Measurements from ENCODE around the gene SAFB. TPM values are rescaled to one million over a fixed set of nuclear protein-coding genes. Genes with fewer than 3 reads are reported as not detected.

SAFB gene
- total RNA-seq, 1 donor from 2014 or later: 65.1 TPM

DNA sequence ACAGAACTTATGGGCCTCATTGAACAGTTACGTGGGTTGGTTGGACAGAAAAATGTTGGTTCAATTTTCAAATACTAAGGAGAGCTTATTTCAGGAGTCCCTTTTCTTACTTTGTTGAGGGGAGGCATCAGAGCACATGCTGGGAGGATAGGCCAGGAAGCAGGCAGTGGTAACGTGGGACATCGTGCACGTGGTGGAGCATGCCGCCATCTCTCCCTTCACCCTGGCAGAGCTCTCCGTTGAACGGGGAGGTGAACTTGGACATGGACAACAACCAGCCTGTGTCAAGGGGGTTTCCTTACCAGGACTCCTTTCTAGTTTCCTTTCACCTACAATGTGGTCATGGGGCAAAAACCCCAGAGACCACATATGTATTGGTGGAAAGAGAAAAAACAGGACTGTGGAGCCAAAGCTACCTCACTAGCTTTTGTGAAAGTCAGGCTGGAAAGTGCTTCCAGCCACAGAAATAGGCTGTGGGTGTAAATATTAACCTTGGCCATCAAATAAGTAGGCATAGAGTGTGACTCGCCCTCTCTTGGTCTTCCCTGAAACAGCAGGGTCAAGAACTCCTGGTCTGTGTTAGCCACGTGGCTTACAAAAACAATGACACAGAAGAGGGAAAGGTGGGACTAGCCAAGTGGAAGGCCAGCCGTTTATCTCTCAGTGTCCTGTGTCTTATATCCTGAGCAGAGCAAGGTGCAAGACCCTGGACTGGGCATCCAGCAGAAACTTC, 43.1 kb downstream of the SAFB start:
- no peak for FAIRE-seq
- TF ChIP-seq, protein P1, sequence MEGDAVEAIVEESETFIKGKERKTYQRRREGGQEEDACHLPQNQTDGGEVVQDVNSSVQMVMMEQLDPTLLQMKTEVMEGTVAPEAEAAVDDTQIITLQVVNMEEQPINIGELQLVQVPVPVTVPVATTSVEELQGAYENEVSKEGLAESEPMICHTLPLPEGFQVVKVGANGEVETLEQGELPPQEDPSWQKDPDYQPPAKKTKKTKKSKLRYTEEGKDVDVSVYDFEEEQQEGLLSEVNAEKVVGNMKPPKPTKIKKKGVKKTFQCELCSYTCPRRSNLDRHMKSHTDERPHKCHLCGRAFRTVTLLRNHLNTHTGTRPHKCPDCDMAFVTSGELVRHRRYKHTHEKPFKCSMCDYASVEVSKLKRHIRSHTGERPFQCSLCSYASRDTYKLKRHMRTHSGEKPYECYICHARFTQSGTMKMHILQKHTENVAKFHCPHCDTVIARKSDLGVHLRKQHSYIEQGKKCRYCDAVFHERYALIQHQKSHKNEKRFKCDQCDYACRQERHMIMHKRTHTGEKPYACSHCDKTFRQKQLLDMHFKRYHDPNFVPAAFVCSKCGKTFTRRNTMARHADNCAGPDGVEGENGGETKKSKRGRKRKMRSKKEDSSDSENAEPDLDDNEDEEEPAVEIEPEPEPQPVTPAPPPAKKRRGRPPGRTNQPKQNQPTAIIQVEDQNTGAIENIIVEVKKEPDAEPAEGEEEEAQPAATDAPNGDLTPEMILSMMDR (IDR thresholded peaks at IDR 0.05; ENCODE audit: insufficient read depth, low read depth, low read length): peak; percentile 22
- no peak for TF ChIP-seq EZH2 (IDR thresholded peaks at IDR 0.05; ENCODE audit: insufficient read depth, low read length)
- H3K4me3 ChIP-seq (ENCODE audit: insufficient read depth, low read depth, low read length): no peak overlapping the region

DNA sequence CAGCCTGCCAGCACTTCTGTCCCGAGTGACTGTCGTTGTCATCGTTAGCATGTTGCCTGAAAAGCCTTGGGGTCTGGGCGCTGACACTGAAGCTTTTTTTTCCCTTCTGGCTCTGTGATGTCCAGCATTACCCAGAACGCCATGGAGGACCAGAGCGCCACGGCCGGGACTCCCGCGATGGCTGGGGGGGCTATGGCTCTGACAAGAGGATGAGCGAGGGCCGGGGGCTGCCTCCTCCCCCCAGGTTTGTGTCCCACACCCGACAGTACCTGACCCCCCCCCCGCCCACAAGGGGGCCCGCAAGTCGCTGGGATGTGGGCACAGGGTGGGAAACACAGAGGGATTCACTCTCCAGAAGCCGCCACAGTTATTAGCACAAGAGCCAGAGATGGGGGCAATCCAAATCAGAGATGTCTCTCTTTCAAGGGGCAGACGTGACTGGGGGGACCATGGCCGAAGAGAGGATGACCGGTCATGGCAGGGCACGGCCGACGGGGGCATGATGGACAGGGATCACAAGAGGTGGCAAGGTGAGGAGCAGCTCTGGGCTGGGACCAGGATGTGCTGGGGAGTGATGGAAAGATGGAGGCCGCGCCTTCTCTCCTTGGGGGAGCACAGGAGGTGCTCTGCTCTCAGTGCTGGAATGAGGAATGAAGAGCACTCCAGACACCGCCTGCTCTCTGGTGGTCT, 44.2 kb downstream of the SAFB start:
- Mint-ChIP-seq H3K4me1 (ENCODE audit: low read depth, unreplicated experiment) (peaks cover 9% of the 10 kb centered on the region), H3K36me3 (ENCODE audit: low read depth, unreplicated experiment) (peaks cover 33% of the 10 kb centered on the region), H3K27ac (ENCODE audit: unreplicated experiment) (no peak overlapping the region), H3K4me3 (ENCODE audit: unreplicated experiment) (no peak overlapping the region), H3K27me3 (ENCODE audit: low read depth, unreplicated experiment) (no peaks in the 10 kb centered on the region), H3K9me3 (ENCODE audit: unreplicated experiment) (no peaks in the 10 kb centered on the region)
- peaks cover 9% of the 10 kb centered on the region for H3K79me2 ChIP-seq (ENCODE audit: insufficient read depth, low read length)
- peaks cover 4% of the 10 kb centered on the region for H3K4me1 ChIP-seq (ENCODE audit: insufficient read depth, low read length)
- FAIRE-seq (no peak), DNase-seq (ENCODE audit: low read depth) (no peak)
- no peak for TF ChIP-seq EZH2 (IDR thresholded peaks at IDR 0.05; ENCODE audit: insufficient read depth, low read length)
- TF ChIP-seq, protein P1 (IDR thresholded peaks at IDR 0.05; ENCODE audit: insufficient read depth, low read depth, low read length): no peak
- H3K4me3 ChIP-seq (ENCODE audit: insufficient read depth, low read depth, low read length): no peak overlapping the region
- no peak overlapping the region for H2AFZ ChIP-seq (ENCODE audit: low read depth, low read length)
- peaks cover 48% of the 10 kb centered on the region for H3K36me3 ChIP-seq (ENCODE audit: insufficient read depth, low read length)
- no peak overlapping the region for H3K4me2 ChIP-seq (ENCODE audit: low read length)
- no peaks in the 10 kb centered on the region for H3K27me3 ChIP-seq (ENCODE audit: insufficient read depth, low read length)
- no peak overlapping the region for H3K9ac ChIP-seq (ENCODE audit: low read length)
- H3K9me3 ChIP-seq (ENCODE audit: insufficient read depth, low read depth, low read length): no peaks in the 10 kb centered on the region
- no peak overlapping the region for H3K27ac ChIP-seq (ENCODE audit: low read depth, low read length)
- H4K20me1 ChIP-seq (ENCODE audit: insufficient read depth, low read length): peaks cover 54% of the 10 kb centered on the region

More for the DNA sequence above, 43.1 kb downstream of the SAFB start:
- peaks cover 29% of the 10 kb centered on the region for H3K36me3 Mint-ChIP-seq (ENCODE audit: low read depth, unreplicated experiment)
- Histone ChIP-seq H3K79me2 (ENCODE audit: insufficient read depth, low read length) (peaks cover 11% of the 10 kb centered on the region), H3K4me1 (ENCODE audit: insufficient read depth, low read length) (peaks cover 4% of the 10 kb centered on the region), H3K27me3 (ENCODE audit: insufficient read depth, low read length) (no peaks in the 10 kb centered on the region), H3K27ac (ENCODE audit: low read depth, low read length) (no peak overlapping the region), H2AFZ (ENCODE audit: low read depth, low read length) (no peak overlapping the region), H3K9ac (ENCODE audit: low read length) (no peak overlapping the region), H3K9me3 (ENCODE audit: insufficient read depth, low read depth, low read length) (no peaks in the 10 kb centered on the region), H3K36me3 (ENCODE audit: insufficient read depth, low read length) (peaks cover 53% of the 10 kb centered on the region), H4K20me1 (ENCODE audit: insufficient read depth, low read length) (peaks cover 54% of the 10 kb centered on the region), H3K4me2 (ENCODE audit: low read length) (no peak overlapping the region)
- peak; percentile 49 for DNase-seq (ENCODE audit: low read depth)
- H3K27me3 Mint-ChIP-seq (ENCODE audit: low read depth, unreplicated experiment): no peaks in the 10 kb centered on the region
- no peaks in the 10 kb centered on the region for H3K9me3 Mint-ChIP-seq (ENCODE audit: unreplicated experiment)
- H3K4me1 Mint-ChIP-seq (ENCODE audit: low read depth, unreplicated experiment): peaks cover 9% of the 10 kb centered on the region
- H3K27ac Mint-ChIP-seq (ENCODE audit: unreplicated experiment): no peak overlapping the region
- H3K4me3 Mint-ChIP-seq (ENCODE audit: unreplicated experiment): no peak overlapping the region

All from astrocyte (in vitro differentiated cells and primary cell).